K562 (cell line): Measurements from ENCODE around the gene TAF11. TPM values are rescaled to one million over a fixed set of nuclear protein-coding genes. Genes with fewer than 3 reads are reported as not detected.
"Not testable (repeated sequence)": the region's sequence is repeated elsewhere in the genome, so short reads cannot be mapped to it uniquely, and the experiment has no call there.

Experiments
- ATAC-seq: fragments of 200-7000 bp; cut with Tn5 transposase; 3 replicates; pipeline ENCODE4 v1.9.1; 2020; ENCODE audit warnings: moderate library complexity
- BruUV-seq: library from RNA; stranded (reverse); fragments of 400-500 nt; replicated peaks from 2 replicates; lab custom pipeline; 2021; lab: Mats Ljungman, UMichigan
- CTCF ChIA-PET: fragments of 300-600 bp; formaldehyde crosslinking; extraction: SDS; loops from one replicate; lab custom pipeline; 2021; ENCODE audit warnings: low intra/inter-chr PET ratio; lab: Yijun Ruan, JAX
- POLR2A ChIA-PET: fragments of 300-600, 350-650 bp; sonication (Branson Sonifier 250); formaldehyde crosslinking; extraction: SDS; loops from one replicate; lab custom pipeline; 2021; ENCODE audit warnings: antibody characterized with exemption, inconsistent platforms; lab: Yijun Ruan, JAX
- DNase-seq, 4 experiments: peaks; one replicate each; pipeline versions ENCODE4 v3.0.0 to v3.0.0-alpha.2; 2011 to 2018; ENCODE audit warnings: low spot score in 3 of 4, mixed read lengths in 3 of 4; ENCODE audit errors: extremely low read depth in 1 of 4
- FAIRE-seq: peaks from 2 replicates; lab custom pipeline; 2011; peaks lifted over from hg19 to GRCh38; lab: Jason Lieb, UNC
- H2AFZ ChIP-seq: 2 replicates; pipeline ENCODE4 v1.6.0; 2011; ENCODE audit warnings: low read depth, low read length, control low read depth, inconsistent platforms
- H3K27ac ChIP-seq: fragments of 200-600 bp; 3 replicates; pipeline ENCODE4 v1.8.0; 2011; ENCODE audit warnings: low read depth, mild to moderate bottlenecking, control low read depth, inconsistent platforms, low read length, moderate library complexity, mixed read lengths; ENCODE audit errors: extremely low read depth
- H3K27me3 ChIP-seq, 2 experiments: fragments of 300-600 bp in 1 of 2; 2 replicates in 1 of 2; 3 replicates in 1 of 2; pipeline versions ENCODE4 v1.6.0 to v1.8.0; 2011; ENCODE audit warnings: inconsistent platforms in 2 of 2, low read length in 2 of 2, mild to moderate bottlenecking in 1 of 2, mixed read lengths in 1 of 2, moderate library complexity in 1 of 2; ENCODE audit not compliant: control insufficient read depth in 2 of 2, insufficient read depth in 2 of 2
- H3K36me3 ChIP-seq: fragments of 300-600 bp; 3 replicates; pipeline ENCODE4 v1.8.0; 2011; ENCODE audit warnings: mild to moderate bottlenecking, low read length, inconsistent platforms; ENCODE audit not compliant: control insufficient read depth, insufficient read depth
- H3K4me1 ChIP-seq, 2 experiments: fragments of 200-600 bp in 1 of 2; replicated peaks in 1 of 2; 2 replicates in 1 of 2; 3 replicates in 1 of 2; pipeline versions ENCODE4 v1.5.1 to v1.8.0; 2011; ENCODE audit warnings: inconsistent platforms in 2 of 2, low read length in 2 of 2, mild to moderate bottlenecking in 1 of 2, mixed read lengths in 1 of 2, moderate library complexity in 1 of 2; ENCODE audit not compliant: control insufficient read depth in 2 of 2, insufficient read depth in 2 of 2
- H3K4me2 ChIP-seq: 2 replicates; pipeline ENCODE4 v1.6.1; 2011; ENCODE audit warnings: low read length, control low read depth, inconsistent platforms, mixed read lengths; ENCODE audit not compliant: insufficient read depth
- H3K4me3 ChIP-seq: fragments of 200-600 bp; sonication (generic), shearing (Covaris generic); 2 replicates; pipeline ENCODE4 v1.5.1; 2016; ENCODE audit warnings: control low read depth, inconsistent platforms
- H3K79me2 ChIP-seq: fragments of 200-600 bp; 3 replicates; pipeline ENCODE4 v1.8.0; 2011; ENCODE audit warnings: low read length, inconsistent platforms; ENCODE audit not compliant: control insufficient read depth, insufficient read depth
- H3K9ac ChIP-seq, 2 experiments: 2 replicates each; pipeline versions ENCODE4 v1.6.0 to v1.6.1; 2011; ENCODE audit warnings: low read depth in 2 of 2, low read length in 2 of 2, control low read depth in 1 of 2, inconsistent platforms in 1 of 2, mild to moderate bottlenecking in 1 of 2, mixed read lengths in 1 of 2; ENCODE audit not compliant: insufficient read depth in 1 of 2
- H3K9me1 ChIP-seq: one replicate; pipeline ENCODE4 v1.6.0; 2011; ENCODE audit warnings: inconsistent platforms, mild to moderate bottlenecking, low read length, moderate library complexity; ENCODE audit not compliant: control insufficient read depth, insufficient read depth
- H3K9me3 ChIP-seq: replicated peaks from 2 replicates; pipeline ENCODE4 v1.5.1; 2011; ENCODE audit warnings: low read depth, low read length, inconsistent platforms; ENCODE audit not compliant: control insufficient read depth, insufficient read depth
- H4K20me1 ChIP-seq: replicated peaks from 2 replicates; pipeline ENCODE4 v1.6.1; 2011; ENCODE audit warnings: low read length, inconsistent platforms, mixed read lengths; ENCODE audit not compliant: control insufficient read depth, insufficient read depth
- GABPA ChIP-seq: fragments of 200-800 bp; sonication (Bioruptor generic); conservative IDR thresholded peaks from 2 replicates; pipeline ENCODE4 v1.6.1; 2016; ENCODE audit warnings: low read depth, missing genetic modification characterization, missing compliant biosample characterization
- ZNF121 ChIP-seq: sonication (generic); formaldehyde crosslinking; conservative IDR thresholded peaks from 2 replicates; pipeline ENCODE4 v1.8.0; 2022; ENCODE audit warnings: missing genetic modification reagents
- WGBS: fragments of 100-300 bp; shearing (Covaris generic); methylation state at CpG from one replicate; pipeline ENCODE4 v1.1.6; 2016; ENCODE audit warnings: low coverage, mixed read lengths; ENCODE audit not compliant: insufficient coverage; ENCODE audit errors: missing lambda C conversion rate; 5-methylcytosine and 5-hydroxymethylcytosine counted together
- in situ Hi-C: fragments of 300-500 bp; cut with MboI; formaldehyde crosslinking; loops from 4 replicates; pipeline ENCODE4 v1.15.0; 2018; ENCODE audit warnings: inconsistent platforms, mixed read lengths
- intact Hi-C: fragments of 100-400 bp; cut with micrococcal nuclease; formaldehyde crosslinking; loops from 2 replicates; pipeline ENCODE4 v1.14.2; 2022
- polyA plus RNA-seq, 8 experiments: library from polyadenylated mRNA; depleted of rRNA in 4 of 8; stranded (reverse) in 5 of 8; unstranded in 3 of 8; fragments of >200 nt; fragmentation: Nextera tagmentation in 2 of 8; fragmentation: Illumina TruSeq in 1 of 8; extraction: Ambion mirVana in 2 of 8; extraction: Trizol in 1 of 8; gene quantifications; 2 replicates each; pipeline versions ENCODE4 v1.2.1 to v1.2.3, GENCODE V29; 2011 to 2014; ENCODE audit warnings: inconsistent platforms in 1 of 8, missing spikeins in 1 of 8
- total RNA-seq, 7 experiments: library from RNA; depleted of rRNA in 6 of 7; stranded (reverse); fragments of >200 nt in 6 of 7; fragmentation: Illumina TruSeq in 2 of 7; extraction: Trizol in 2 of 7; gene quantifications; 2 replicates each; pipeline versions ENCODE4 v1.2.1 to v1.2.3, GENCODE V29; 2011 to 2021; ENCODE audit warnings: low replicate concordance in 1 of 7

Gene TAF11
- total and polyA plus RNA-seq, 9 of the 15 experiments (the other 6 are each of a cell fraction or from before 2014, with no cell fraction given) = 40.9 to 91.9 (median 71.9) TPM

DNA sequence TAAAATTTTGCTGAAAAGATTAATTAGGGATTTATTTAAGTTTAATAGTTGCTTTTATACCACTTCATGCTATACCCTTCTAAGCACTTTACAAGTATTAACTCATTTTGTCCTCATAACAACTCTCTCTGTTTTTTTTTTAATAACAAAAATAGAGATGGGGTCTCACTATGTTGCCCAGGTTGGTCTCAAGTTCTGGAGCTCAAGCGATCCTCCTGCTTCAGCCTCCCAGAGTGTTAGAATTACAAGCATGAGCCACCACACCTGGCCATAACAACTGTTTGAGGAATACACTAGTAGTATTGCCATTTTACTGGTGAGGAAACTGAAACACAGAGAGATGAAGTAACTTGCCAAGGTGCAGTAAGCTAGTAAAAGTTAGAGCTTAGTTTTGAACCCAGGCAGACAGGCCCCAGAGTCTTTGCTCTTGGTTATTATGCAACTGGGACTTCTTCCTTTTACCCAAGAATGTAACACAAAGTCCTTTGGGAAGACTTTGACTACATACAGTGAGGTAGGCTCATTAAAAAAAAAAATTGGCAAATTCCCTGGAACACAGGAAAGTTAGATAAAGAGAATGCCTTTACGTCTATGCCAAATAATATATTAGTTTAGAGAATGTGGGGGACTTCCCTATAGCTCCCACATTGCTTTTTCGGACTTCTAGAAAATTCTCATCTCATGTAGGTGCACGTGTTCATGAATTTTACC, 12.6 kb upstream of the TAF11 start:
- Histone ChIP-seq H3K79me2 (0 out of 3 replicates have a peak, but pooled peaks cover 4% of the 10 kb centered on the region), H3K4me3 (no peak overlapping the region), H2AFZ (no peak overlapping the region), H3K4me1 (no peaks in the 10 kb centered on the region), H3K4me2 (no peak overlapping the region), H3K9me3 (no peaks in the 10 kb centered on the region), H3K36me3 (peaks cover 3% of the 10 kb centered on the region; the same call in 1 of the 3 replicates)
- FAIRE-seq = no peak
- DNase-seq = no peak
- no peak for ATAC-seq
- in situ Hi-C loops (no loop called here), intact Hi-C loops (no loop called here)
- TF ChIP-seq ZNF121 (CRISPR knock-in tag) (peak; percentile 70), GABPA (tag) (no peak)
- TF ChIP-seq, all 486 proteins: peak for 1
- Histone ChIP-seq H3K27ac (no peak overlapping the region), H3K9ac (no peak overlapping the region), H3K27me3 (no peaks in the 10 kb centered on the region), H3K9me1 (no peaks in the 10 kb centered on the region), H4K20me1 (0 out of 2 replicates have a peak, but pooled peaks cover 4% of the 10 kb centered on the region)
- WGBS = 73% methylated on average over 4 of the region's 4 CpGs
- CTCF ChIA-PET = interaction anchor here (0.6 kb wide), 1 partner anchor 531 kb away, joined by 3 read pairs; no protein-coding TSS in a partner anchor
- POLR2A ChIA-PET = interaction anchor here (0.6 to 6.7 kb wide), 4 partner anchors 10 to 271 kb away, joined by 3 to 51 read pairs (median 4); partner anchors contain the start of genes ANKS1A and TAF11
- no TSS peak for BruUV-seq

DNA sequence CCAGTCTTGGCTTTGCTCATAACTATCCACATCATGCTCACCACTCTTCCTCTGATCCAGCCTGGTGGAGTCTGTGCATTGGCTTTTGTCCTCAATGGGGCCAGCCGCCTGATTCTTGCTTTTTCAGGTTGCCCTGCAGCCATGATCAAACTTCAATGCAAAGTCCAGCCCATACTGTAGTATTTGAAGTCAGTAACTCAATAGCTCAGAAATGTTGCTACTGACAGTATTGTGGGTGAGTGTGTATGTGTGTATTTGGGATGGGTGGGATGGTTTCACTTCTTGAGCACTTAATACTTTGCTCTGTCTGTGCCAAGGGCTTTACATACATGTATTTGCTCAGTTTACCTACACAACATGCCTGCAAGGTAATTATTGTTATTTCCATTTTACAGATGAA, 11.9 kb upstream of the TAF11 start:
- POLR2A ChIA-PET = interaction anchor here (0.8 to 1.2 kb wide), 2 partner anchors 10 to 270 kb away, joined by 3 to 5 read pairs; no protein-coding TSS in a partner anchor
- intact Hi-C loops, BruUV-seq, CTCF ChIA-PET, H3K79me2 ChIP-seq, H3K9me3 ChIP-seq, H3K27ac ChIP-seq, in situ Hi-C loops, H3K9ac ChIP-seq, H3K4me3 ChIP-seq, H3K36me3 ChIP-seq, H4K20me1 ChIP-seq, H3K9me1 ChIP-seq, H2AFZ ChIP-seq, H3K4me1 ChIP-seq, FAIRE-seq, H3K4me2 ChIP-seq, DNase-seq, ATAC-seq, H3K27me3 ChIP-seq: not testable (repeated sequence)
- WGBS = 67% methylated on average over 1 of the region's 1 CpG
